Measurements from ENCODE around the gene ARIH2. TPM values are rescaled to one million over a fixed set of nuclear protein-coding genes. Genes with fewer than 3 reads are reported as not detected.

The ARIH2 gene
- total and polyA plus RNA-seq, 3 experiments from 2014 or later, result 117 to 126 (median 123) TPM

DNA sequence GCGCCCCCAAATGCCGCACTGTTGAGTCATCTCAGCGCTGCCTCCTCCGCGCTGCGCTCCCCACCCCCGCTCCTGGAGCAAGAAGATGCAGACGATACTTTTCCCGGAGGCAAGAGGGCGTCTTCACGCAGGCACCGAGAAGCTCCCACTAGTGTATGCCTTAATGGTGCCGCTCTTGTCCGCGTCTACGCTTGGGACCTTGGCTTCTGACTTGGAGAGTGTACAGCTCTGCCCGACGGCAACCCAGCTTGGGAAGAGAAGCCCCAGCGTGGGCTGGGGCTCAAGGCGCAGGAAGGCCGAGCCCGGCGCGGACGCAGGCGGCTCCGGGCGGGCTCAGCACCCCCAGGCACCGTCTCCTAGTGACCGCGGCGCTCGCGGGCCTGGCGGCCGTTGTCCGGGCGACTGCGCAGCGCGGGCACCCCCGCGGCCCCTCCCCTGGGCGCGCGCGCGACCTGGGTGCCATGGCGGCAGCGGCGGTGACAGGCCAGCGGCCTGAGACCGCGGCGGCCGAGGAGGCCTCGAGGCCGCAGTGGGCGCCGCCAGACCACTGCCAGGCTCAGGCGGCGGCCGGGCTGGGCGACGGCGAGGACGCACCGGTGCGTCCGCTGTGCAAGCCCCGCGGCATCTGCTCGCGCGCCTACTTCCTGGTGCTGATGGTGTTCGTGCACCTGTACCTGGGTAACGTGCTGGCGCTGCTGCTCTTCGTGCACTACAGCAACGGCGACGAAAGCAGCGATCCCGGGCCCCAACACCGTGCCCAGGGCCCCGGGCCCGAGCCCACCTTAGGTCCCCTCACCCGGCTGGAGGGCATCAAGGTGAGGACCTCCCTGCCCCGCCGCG, 71.4 kb downstream of the ARIH2 start, which contains the start of gene P4HTM:
Gene P4HTM, plus strand, starts transcription at position 446 of the 840 bp plus-strand sequence. Its CDS starts 16 bp downstream, at position 462.
- H3K4me1 Mint-ChIP-seq, result peaks cover 33 to 55% (median 49%) of the 10 kb centered on the region in 3 donors
- peak within 1 kb of the TSS; percentile 92 to 99 (median 95) for H3K4me3 Mint-ChIP-seq
- peak; percentile 57 to 85 (median 63) for DNase-seq
- peaks cover 0 to 38% (median 1%) of the 10 kb centered on the region in 3 donors for H3K36me3 Mint-ChIP-seq
- POLR2A ChIA-PET, result interaction anchor here (0.5 to 4.4 kb wide), 14 partner anchors 13 to 422 kb away, joined by 4 to 45 read pairs (median 6); partner anchors contain the start of genes DALRD3, IMPDH2, NDUFAF3 and QRICH1
- H3K27me3 ChIP-seq (ENCODE audit: insufficient read depth, low read length, poor library complexity, severe bottlenecking), result no peaks in the 10 kb centered on the region
- H3K27me3 Mint-ChIP-seq, result no peaks in the 10 kb centered on the region
- no peaks in the 10 kb centered on the region for H3K9me3 Mint-ChIP-seq
- CTCF ChIA-PET, result interaction anchor here (0.9 to 7.4 kb wide), 10 partner anchors 9 to 167 kb away, joined by 3 to 109 read pairs (median 8); partner anchors contain the start of genes DALRD3, IMPDH2, NDUFAF3 and QRICH1
- peaks cover 22% of the 10 kb centered on the region for H3K4me1 ChIP-seq (ENCODE audit: insufficient read depth, low read length)
- peak within 1 kb of the TSS; percentile 75 for H3K27ac ChIP-seq (ENCODE audit: low read depth, low read length)
- no peaks in the 10 kb centered on the region for H3K9me3 ChIP-seq (ENCODE audit: low read length)
- H3K4me3 ChIP-seq (ENCODE audit: low read length), result peak within 1 kb of the TSS; percentile 88
- H3K27ac Mint-ChIP-seq, result peak within 1 kb of the TSS; percentile 89 to 99 (median 93)
- no peaks in the 10 kb centered on the region for H3K36me3 ChIP-seq (ENCODE audit: insufficient read depth, low read length)

DNA sequence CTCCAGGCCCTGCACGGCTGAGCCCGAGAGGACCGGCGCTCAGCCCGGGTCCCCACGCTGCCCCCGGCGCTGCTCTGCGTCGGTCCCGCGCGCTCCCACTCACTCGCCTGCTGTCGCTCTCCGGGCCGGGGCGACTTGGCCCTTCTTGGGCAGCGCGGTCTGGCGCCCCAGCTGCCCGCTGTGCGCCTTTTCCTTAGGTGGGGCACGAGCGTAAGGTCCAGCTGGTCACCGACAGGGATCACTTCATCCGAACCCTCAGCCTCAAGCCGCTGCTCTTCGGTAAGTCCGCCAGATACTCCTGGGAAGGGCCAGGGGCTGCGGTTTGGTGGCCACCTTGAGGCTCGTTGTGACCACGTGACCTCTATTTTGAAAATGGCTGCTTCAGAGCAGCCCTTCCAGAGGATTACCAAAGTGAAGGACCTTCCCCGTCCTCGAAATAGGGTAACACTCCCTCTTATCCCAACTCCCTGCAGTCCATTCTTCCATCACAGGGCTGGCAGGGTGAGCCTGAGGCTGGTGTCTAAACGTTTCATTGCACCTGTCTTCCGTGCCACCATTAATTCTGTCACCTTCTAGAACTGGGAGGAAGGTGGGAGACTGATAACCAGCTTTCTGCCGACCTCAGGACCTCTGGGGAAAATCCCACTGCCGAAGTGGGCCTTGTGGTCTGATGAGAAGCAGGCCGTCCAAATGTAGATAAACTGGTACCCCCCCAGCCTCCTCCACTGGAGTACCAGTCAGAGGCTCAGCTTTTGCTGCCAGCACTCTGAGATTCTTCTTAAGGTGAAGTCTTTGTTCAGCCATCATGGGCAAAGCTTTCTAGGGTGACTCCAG, 72.2 kb downstream of the ARIH2 start:
- Mint-ChIP-seq H3K4me1 (peaks cover 35 to 57% (median 51%) of the 10 kb centered on the region in 3 donors), H3K9me3 (no peaks in the 10 kb centered on the region), H3K36me3 (peaks cover 0 to 35% (median 2%) of the 10 kb centered on the region in 3 donors), H3K4me3 (peak overlapping the region; percentile 90 to 99 (median 94)), H3K27me3 (no peaks in the 10 kb centered on the region), H3K27ac (peak overlapping the region; percentile 88 to 98 (median 92))
- POLR2A ChIA-PET, result interaction anchor here (1.0 to 4.4 kb wide), 7 partner anchors 12 to 103 kb away, joined by 3 to 45 read pairs (median 5); partner anchors contain the start of genes IMPDH2, NDUFAF3, QRICH1 and WDR6
- Histone ChIP-seq H3K27ac (ENCODE audit: low read depth, low read length) (peak overlapping the region; percentile 75), H3K4me1 (ENCODE audit: insufficient read depth, low read length) (peaks cover 22% of the 10 kb centered on the region), H3K9me3 (ENCODE audit: low read length) (no peaks in the 10 kb centered on the region), H3K27me3 (ENCODE audit: insufficient read depth, low read length, poor library complexity, severe bottlenecking) (no peaks in the 10 kb centered on the region), H3K36me3 (ENCODE audit: insufficient read depth, low read length) (no peaks in the 10 kb centered on the region), H3K4me3 (ENCODE audit: low read length) (peak overlapping the region; percentile 88)
- peak in 4 of 5 donors; percentile 14 to 29 (median 21) for DNase-seq
- CTCF ChIA-PET, result interaction anchor here (0.8 to 7.4 kb wide), 7 partner anchors 16 to 39 kb away, joined by 3 to 109 read pairs (median 5); partner anchors contain the start of genes IMPDH2, NDUFAF3 and WDR6

DNA sequence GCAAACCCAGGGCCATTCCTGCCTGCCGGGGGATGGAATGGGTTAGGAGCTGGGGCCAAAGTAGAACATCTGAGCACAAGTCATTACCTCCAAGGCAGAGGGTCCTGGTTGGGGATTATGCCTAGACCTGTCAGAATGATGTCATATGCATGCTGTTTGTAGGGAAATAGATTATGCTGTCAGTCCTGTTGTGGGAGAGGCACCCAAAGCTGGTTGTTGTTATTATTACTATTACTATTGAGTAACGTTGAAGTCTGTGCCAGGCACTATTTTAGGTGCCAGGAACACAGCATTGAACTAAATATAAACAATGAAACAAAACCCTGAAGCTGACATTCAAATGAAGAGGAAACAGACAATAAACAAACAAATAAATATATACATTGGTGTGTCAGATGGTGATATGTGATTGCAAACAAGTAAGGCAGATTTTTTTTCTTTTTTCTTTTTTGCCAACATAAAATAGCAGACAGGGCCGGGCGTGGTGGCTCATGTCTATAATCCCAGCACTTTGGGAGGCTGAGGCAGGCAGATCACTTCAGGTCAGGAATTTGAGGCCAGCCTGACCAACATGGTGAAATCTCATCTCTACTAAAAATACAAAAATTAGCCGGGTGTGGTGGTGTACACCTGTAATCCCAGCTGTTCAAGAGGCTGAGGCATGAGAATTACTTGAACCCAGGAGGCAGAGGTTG, 73.4 kb downstream of the ARIH2 start:
- Histone ChIP-seq H3K9me3 (ENCODE audit: low read length) (no peaks in the 10 kb centered on the region), H3K27me3 (ENCODE audit: insufficient read depth, low read length, poor library complexity, severe bottlenecking) (no peaks in the 10 kb centered on the region), H3K4me1 (ENCODE audit: insufficient read depth, low read length) (peaks cover 22% of the 10 kb centered on the region), H3K36me3 (ENCODE audit: insufficient read depth, low read length) (no peaks in the 10 kb centered on the region), H3K27ac (ENCODE audit: low read depth, low read length) (no peak overlapping the region), H3K4me3 (ENCODE audit: low read length) (peak overlapping the region; percentile 88)
- Mint-ChIP-seq H3K27ac (peak overlapping the region; percentile 61 to 98 (median 88)), H3K36me3 (peaks cover 0 to 35% (median 2%) of the 10 kb centered on the region in 3 donors), H3K27me3 (no peaks in the 10 kb centered on the region), H3K4me3 (peak overlapping the region; percentile 90 to 99 (median 94)), H3K4me1 (peaks cover 35 to 57% (median 51%) of the 10 kb centered on the region in 3 donors), H3K9me3 (no peaks in the 10 kb centered on the region)
- ChIA-PET CTCF (interaction anchor here (0.8 to 7.4 kb wide), 4 partner anchors 15 to 30 kb away, joined by 4 to 109 read pairs (median 8); partner anchors contain the start of genes NDUFAF3 and WDR6), POLR2A (interaction anchor here (0.5 to 3.4 kb wide), 4 partner anchors 11 to 91 kb away, joined by 4 to 36 read pairs (median 4); partner anchors contain the start of genes IMPDH2 and WDR6)
- no peak for DNase-seq

DNA sequence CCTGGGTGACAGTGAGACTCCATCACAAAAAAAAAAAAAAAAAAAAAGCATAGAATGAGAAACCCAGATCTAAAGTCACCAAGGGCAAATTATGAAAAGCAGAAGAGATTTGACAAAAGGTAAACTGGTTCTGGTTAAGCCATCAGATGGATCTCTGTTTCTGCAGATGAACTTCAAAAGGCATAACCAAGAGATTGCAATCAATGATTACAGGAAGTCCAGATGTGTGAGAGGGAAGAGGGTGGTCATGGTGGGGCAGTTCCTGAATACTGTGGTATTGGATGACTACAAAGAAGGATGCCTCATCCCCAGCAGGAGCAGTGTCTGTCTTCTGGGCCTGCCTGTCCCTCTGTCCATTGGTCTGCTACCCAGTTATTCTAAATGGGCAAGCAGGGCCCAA, 75.2 kb downstream of the ARIH2 start:
- no peaks in the 10 kb centered on the region for H3K9me3 Mint-ChIP-seq
- H3K36me3 ChIP-seq (ENCODE audit: insufficient read depth, low read length), result no peaks in the 10 kb centered on the region
- POLR2A ChIA-PET, result no interaction called here
- no peaks in the 10 kb centered on the region for H3K27me3 Mint-ChIP-seq
- peaks cover 22% of the 10 kb centered on the region for H3K4me1 ChIP-seq (ENCODE audit: insufficient read depth, low read length)
- H3K27me3 ChIP-seq (ENCODE audit: insufficient read depth, low read length, poor library complexity, severe bottlenecking), result no peaks in the 10 kb centered on the region
- peaks cover 33 to 48% (median 44%) of the 10 kb centered on the region in 3 donors for H3K4me1 Mint-ChIP-seq
- H3K36me3 Mint-ChIP-seq, result peaks cover 0 to 38% (median 2%) of the 10 kb centered on the region in 3 donors
- H3K27ac ChIP-seq (ENCODE audit: low read depth, low read length), result no peak overlapping the region
- no peak for DNase-seq
- peak overlapping the region in 3 of 8 donors; percentile 15 to 96 (median 84) for H3K27ac Mint-ChIP-seq
- CTCF ChIA-PET, result interaction anchor here (0.7 to 2.7 kb wide), 3 partner anchors 13 to 36 kb away, joined by 3 to 9 read pairs (median 4); partner anchors contain the start of genes NDUFAF3 and WDR6
- no peak overlapping the region for H3K4me3 Mint-ChIP-seq
- no peak overlapping the region for H3K4me3 ChIP-seq (ENCODE audit: low read length)
- no peaks in the 10 kb centered on the region for H3K9me3 ChIP-seq (ENCODE audit: low read length)

DNA sequence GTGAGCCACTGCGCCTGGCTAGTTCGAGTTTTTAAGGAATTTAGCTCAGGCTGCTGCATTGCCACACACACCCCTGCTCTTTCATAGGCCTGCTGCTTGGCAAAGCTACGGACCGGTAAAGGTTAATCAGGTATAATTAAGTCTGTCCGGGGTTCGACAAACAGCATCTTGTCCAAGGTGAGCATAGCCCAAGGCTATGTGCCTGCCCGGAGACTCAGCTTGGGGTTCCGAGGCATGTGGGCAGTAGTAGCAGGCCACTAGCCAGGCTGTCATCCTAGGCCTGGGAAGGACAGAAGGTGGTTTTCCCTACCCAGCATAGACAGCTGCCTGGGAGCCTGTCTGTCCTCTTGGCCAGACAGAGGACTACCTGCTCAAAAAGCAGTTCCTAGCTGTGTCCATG, 78.0 kb downstream of the ARIH2 start:
- H3K4me1 Mint-ChIP-seq, result peaks cover 19 to 29% (median 27%) of the 10 kb centered on the region in 3 donors
- CTCF ChIA-PET, result interaction anchor here (0.9 to 2.7 kb wide), 2 partner anchors 9 to 10 kb away, joined by 3 to 9 read pairs; partner anchors contain the start of gene WDR6
- H3K4me1 ChIP-seq (ENCODE audit: insufficient read depth, low read length), result peaks cover 6% of the 10 kb centered on the region
- H3K4me3 Mint-ChIP-seq, result no peak overlapping the region
- H3K36me3 Mint-ChIP-seq, result peaks cover 0 to 29% (median 2%) of the 10 kb centered on the region in 3 donors
- no peak overlapping the region for H3K27ac Mint-ChIP-seq
- POLR2A ChIA-PET, result interaction anchor here (0.9 to 2.3 kb wide), 2 partner anchors 11 to 25 kb away, joined by 4 to 7 read pairs; partner anchors contain the start of genes NDUFAF3 and WDR6
- H3K9me3 Mint-ChIP-seq, result no peaks in the 10 kb centered on the region
- H3K27me3 ChIP-seq (ENCODE audit: insufficient read depth, low read length, poor library complexity, severe bottlenecking), result no peaks in the 10 kb centered on the region
- no peaks in the 10 kb centered on the region for H3K9me3 ChIP-seq (ENCODE audit: low read length)
- no peaks in the 10 kb centered on the region for H3K36me3 ChIP-seq (ENCODE audit: insufficient read depth, low read length)
- H3K27ac ChIP-seq (ENCODE audit: low read depth, low read length), result no peak overlapping the region
- no peaks in the 10 kb centered on the region for H3K27me3 Mint-ChIP-seq
- DNase-seq, result no peak
- no peak overlapping the region for H3K4me3 ChIP-seq (ENCODE audit: low read length)

DNA sequence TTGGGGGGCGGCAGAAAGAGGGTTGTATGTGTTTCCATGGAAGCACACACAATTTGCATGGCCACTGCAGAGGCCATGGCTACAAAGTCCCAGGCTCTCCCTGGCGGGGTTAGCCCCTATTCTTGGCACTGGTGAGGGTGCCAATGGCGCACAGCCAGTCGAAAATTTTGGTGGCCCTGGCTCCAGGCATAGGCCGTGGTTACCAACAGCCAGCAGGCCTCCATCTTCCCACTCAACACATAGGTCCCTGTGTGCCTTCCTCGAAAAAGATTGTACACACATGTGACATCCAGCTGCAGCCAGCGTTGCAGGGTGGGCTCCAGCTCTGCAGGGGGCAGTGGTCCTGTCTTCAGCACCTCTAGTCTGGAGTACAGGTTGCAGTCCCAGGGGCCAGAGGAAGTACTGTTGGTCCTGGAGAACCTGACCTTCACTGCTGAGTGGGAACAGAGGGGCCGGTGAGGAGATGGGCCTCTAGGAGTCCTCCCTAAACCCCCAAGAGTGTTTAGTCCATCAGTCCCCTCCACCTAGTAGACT, 78.5 kb downstream of the ARIH2 start:
- no peak for DNase-seq
- Mint-ChIP-seq H3K27ac (peak overlapping the region in 3 of 8 donors; percentile 7 to 71 (median 55)), H3K4me1 (peaks cover 14 to 23% (median 21%) of the 10 kb centered on the region in 3 donors), H3K4me3 (no peak overlapping the region), H3K36me3 (peaks cover 0 to 27% (median 2%) of the 10 kb centered on the region in 3 donors), H3K27me3 (no peaks in the 10 kb centered on the region), H3K9me3 (no peaks in the 10 kb centered on the region)
- H3K36me3 ChIP-seq (ENCODE audit: insufficient read depth, low read length), result no peaks in the 10 kb centered on the region
- ChIA-PET POLR2A (interaction anchor here (2.3 kb wide), 1 partner anchor 10 kb away, joined by 7 read pairs; the partner anchor contains the start of gene WDR6), CTCF (no interaction called here)
- no peaks in the 10 kb centered on the region for H3K27me3 ChIP-seq (ENCODE audit: insufficient read depth, low read length, poor library complexity, severe bottlenecking)
- no peak overlapping the region for H3K4me3 ChIP-seq (ENCODE audit: low read length)
- peaks cover 1% of the 10 kb centered on the region for H3K4me1 ChIP-seq (ENCODE audit: insufficient read depth, low read length)
- H3K9me3 ChIP-seq (ENCODE audit: low read length), result no peaks in the 10 kb centered on the region
- H3K27ac ChIP-seq (ENCODE audit: low read depth, low read length), result no peak overlapping the region
